Central memory CD4-positive, alpha-beta T cell (primary cell): ENCODE data around the gene PTGDS.
A peak's percentile ranks its signal among the peaks of the same experiment; 100 is the strongest.

Source experiments
- DNase-seq: peaks from one replicate; pipeline ENCODE4 v3.0.0; 2022

PTGDS gene

DNA sequence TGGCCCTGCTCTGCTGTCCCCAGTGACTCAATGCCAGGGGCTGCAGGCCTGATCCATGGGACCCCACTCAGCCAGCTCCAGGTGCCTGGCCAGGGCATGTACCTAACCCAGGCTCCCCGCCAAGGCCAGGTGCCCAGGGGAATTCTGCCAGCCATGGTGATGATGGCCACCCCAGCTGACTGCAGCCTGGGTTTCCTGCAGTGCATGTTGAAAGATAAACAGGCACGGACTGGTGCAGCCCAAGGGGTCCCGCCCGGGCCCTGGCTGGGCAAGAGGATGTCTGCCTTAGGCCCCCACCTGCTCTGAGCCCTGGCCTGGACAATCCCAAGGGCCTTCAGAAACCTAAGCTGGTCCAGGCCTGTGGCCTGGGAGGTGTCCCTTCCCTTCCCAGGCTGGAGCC lies 49.5 kb downstream of the PTGDS start:
- no peak for DNase-seq

DNA sequence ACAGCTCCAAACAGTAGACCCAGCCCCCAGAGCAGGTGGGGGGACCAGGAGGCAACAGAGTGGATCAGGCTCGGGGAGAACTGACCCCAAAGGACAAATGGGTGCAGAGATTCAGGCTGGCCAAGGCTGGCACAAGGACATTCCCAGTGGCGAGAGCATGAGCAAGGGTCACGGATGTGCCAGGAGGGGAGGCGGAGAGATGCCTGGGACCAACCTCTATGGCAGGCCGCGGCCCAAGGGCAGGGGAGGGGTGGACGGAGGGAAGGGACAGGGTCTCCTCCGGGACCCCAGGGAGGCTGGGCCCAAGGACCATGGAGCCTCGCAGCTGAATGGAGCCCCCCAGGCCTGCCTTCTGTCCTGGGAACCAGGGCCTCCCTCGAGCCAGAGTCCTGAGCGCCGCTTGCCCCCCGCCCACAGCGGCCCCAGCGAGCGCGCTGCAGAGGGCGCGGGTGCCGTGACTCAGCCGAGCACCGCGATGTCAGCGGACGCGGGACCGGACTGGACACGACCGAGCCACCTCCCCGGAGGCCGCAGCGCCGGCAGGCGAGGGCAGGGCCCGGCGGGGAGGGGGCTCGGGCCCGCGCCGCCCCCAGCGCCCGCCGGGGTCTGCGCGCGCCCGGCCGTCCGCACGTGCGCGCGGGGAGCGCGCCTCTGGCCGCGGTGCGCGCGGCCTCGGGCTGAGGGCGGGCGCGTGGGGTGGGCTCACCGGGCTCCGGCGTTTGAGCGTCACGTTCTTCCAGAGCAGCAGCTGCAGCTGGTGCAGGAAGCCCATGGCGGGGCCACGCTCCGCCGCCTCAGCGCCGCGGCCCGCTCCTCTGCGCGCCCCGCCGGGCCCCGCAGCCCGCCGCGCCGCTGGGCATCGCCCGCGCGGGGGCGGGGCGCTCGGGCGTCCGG lies 50.3 kb downstream of the PTGDS start, which contains the start of gene ABCA2:
Gene ABCA2, minus strand, starts transcription at position 869 of the 894 bp plus-strand sequence. Its CDS starts 97 bp downstream, at position 772.
- no peak for DNase-seq

DNA sequence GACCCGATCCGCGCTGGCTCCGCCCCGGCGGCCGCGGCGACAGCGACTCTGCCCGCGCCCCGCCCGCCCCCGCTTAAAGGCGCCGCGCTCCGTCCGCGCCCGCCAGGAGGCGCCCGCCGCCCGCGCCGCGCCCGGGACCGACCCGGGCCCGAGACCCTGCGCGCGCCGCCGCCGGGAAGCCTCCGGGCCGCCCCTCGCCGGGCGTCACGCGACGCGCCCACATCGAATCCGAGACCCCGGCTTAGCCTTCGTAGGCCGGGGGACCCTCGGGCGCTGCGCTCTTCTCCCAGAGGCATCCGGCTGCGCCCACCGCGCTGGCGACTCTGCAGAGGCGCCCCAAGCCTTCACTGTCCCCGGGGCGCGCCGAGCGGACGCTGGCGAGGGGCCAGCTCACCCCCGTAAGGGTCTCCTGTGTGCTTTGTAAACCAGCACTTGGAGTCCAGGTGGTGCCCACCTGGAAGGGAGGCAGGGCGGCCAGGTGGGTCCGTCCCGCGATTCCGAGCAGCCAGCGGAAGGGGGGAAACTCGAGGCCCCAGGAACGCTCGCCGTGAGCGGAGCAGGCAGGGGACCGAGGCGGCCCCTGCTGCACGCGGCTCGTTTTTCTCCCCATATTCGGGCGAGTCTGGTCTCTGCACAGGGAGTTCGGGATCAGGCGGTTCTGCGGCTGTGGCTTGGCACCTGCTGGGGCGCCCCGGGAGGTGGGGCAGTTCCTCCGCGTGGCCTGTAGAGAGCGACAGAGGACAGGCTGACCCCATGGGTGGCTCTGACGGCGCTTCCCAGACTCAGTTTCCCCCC lies 51.2 kb downstream of the PTGDS start:
- peak; percentile 64 for DNase-seq

DNA sequence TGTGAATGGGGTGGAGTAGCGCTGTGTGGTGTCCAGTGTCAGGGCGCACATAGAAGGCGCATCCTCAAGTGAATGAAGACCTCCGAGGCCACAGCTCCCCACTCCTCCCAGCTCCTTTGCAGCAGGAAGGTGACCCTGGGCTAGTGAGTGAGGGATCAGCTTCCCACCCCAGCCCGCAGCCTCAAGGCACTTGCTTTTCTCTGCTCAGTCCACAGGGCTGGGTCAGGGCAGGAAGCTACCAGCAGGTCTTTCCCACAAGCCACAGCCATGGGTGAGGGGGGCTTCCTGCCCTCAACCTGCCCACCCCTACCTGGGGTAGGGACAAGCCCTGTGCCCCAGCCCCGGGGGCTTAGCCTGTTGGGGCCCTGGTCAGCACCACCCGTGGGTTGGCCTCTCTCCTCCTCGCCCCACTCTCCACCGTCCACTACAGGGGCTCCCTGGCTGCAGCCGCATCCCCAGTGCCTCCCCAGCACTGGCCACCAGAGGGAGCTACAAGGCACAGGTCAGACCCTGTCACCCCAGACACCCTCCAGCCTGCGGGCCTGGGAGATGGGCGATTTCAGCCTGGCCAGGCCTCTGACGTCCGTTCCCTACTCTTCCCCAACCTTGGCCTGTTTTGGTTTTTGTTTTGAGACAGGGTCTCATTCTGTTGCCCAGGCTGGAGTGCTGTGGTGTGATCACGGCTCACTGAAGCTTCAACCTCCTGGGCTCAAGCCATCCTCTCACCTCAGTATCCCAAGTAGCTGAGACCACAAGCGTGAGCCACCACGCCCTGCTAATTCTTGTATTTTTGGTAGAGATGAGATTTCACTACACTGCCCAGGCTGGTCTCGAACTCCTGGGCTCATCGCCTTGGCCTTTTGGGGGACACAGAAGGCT lies 52.0 kb downstream of the PTGDS start:
- peak; percentile 56 for DNase-seq

GRCh38 chr9:137030006-137030405 lies 52.7 kb downstream of the PTGDS start:
- DNase-seq: no peak

GRCh38 chr9:137030538-137031527 lies 53.5 kb downstream of the PTGDS start:
- DNase-seq: no peak
